HFF-Myc (cell line): ENCODE data around the gene MCRIP1.

Experiments
- DNase-seq: peaks from one replicate; pipeline ENCODE4 v3.0.0-alpha.2; 2011; ENCODE audit warnings: low read depth; ENCODE audit errors: extremely low read depth
- H3K4me3 ChIP-seq: replicated peaks from 2 replicates; pipeline ENCODE4 v1.5.1; 2011; ENCODE audit warnings: low read depth, mild to moderate bottlenecking, control low read depth, low read length
- CTCF ChIP-seq: IDR thresholded peaks from 2 replicates; pipeline ENCODE4 v1.5.1; 2012; ENCODE audit warnings: mild to moderate bottlenecking, low read depth, low read length, control low read depth; ENCODE audit errors: missing control alignments

The MCRIP1 gene

GRCh38 chr17:81817758-81818147 lies 15.3 kb downstream of the MCRIP1 start:
- no peak overlapping the region for H3K4me3 ChIP-seq
- no peak for DNase-seq
- no peak for TF ChIP-seq CTCF

- H3K4me3 ChIP-seq, result no peak overlapping the region
- DNase-seq, result no peak
- TF ChIP-seq CTCF, result no peak
These were observed 17.5 kb downstream of the MCRIP1 start for GRCh38 chr17:81815646-81815986.

- TF ChIP-seq CTCF, result no peak
- DNase-seq, result no peak
- no peak overlapping the region for H3K4me3 ChIP-seq
These were observed 18.1 kb downstream of the MCRIP1 start for GRCh38 chr17:81814748-81815645.

GRCh38 chr17:81813861-81814683 lies 19.0 kb downstream of the MCRIP1 start:
- TF ChIP-seq CTCF, result no peak
- H3K4me3 ChIP-seq, result no peak overlapping the region
- DNase-seq, result no peak

GRCh38 chr17:81813371-81813684 lies 19.8 kb downstream of the MCRIP1 start:
- DNase-seq, result no peak
- H3K4me3 ChIP-seq, result no peak overlapping the region
- no peak for TF ChIP-seq CTCF

- no peak overlapping the region for H3K4me3 ChIP-seq
- TF ChIP-seq CTCF, result no peak
- no peak for DNase-seq
These were observed 20.3 kb downstream of the MCRIP1 start for GRCh38 chr17:81812571-81813370.
